Measurements from ENCODE around the gene AP2S1.
"Not testable (repeated sequence)": the region's sequence is repeated elsewhere in the genome, so short reads cannot be mapped to it uniquely, and the experiment has no call there.

AP2S1 gene

GRCh38 chr19:46867170-46867569, 16.5 kb upstream of the AP2S1 start:
- no peak for DNase-seq (ENCODE audit: low spot score)

- DNase-seq (ENCODE audit: low spot score) = no peak
Measured at GRCh38 chr19:46866407-46867136, 15.9 kb upstream of the AP2S1 start.

GRCh38 chr19:46863818-46864629, 13.4 kb upstream of the AP2S1 start:
- DNase-seq (ENCODE audit: low spot score) = peak; percentile 68

- no peak for DNase-seq (ENCODE audit: low spot score)
Measured at GRCh38 chr19:46862974-46863632, 12.5 kb upstream of the AP2S1 start.

GRCh38 chr19:46862503-46862834, 11.8 kb upstream of the AP2S1 start:
- DNase-seq (ENCODE audit: low spot score) = no peak

GRCh38 chr19:46861691-46862502, 11.3 kb upstream of the AP2S1 start:
- no peak for DNase-seq (ENCODE audit: low spot score)

GRCh38 chr19:46860846-46861690, 10.4 kb upstream of the AP2S1 start, which contains the start of gene ARHGAP35:
Gene ARHGAP35, plus strand, starts transcription at chr19:46860997. Its CDS starts 57,679 bp downstream, at chr19:46918676.
- DNase-seq (ENCODE audit: low spot score) = peak; percentile 93

- DNase-seq (ENCODE audit: low spot score) = peak; percentile 93
Measured at GRCh38 chr19:46860125-46860845, 9.6 kb upstream of the AP2S1 start.

- DNase-seq (ENCODE audit: low spot score) = no peak
Measured at GRCh38 chr19:46859637-46860124, 9.0 kb upstream of the AP2S1 start.

GRCh38 chr19:46856062-46857022, 5.7 kb upstream of the AP2S1 start:
- peak; percentile 94 for DNase-seq (ENCODE audit: low spot score)

GRCh38 chr19:46854698-46855097, 4.1 kb upstream of the AP2S1 start:
- not testable (repeated sequence) for DNase-seq (ENCODE audit: low spot score)

- DNase-seq (ENCODE audit: low spot score) = no peak
Measured at GRCh38 chr19:46852830-46853229, 2.2 kb upstream of the AP2S1 start.

GRCh38 chr19:46849610-46850009, 1.0 kb downstream of the AP2S1 start:
- no peak for DNase-seq (ENCODE audit: low spot score)

GRCh38 chr19:46848389-46848788, 2.3 kb downstream of the AP2S1 start:
- DNase-seq (ENCODE audit: low spot score) = no peak

- DNase-seq (ENCODE audit: low spot score) = no peak
Measured at GRCh38 chr19:46847528-46847927, 3.1 kb downstream of the AP2S1 start.

- DNase-seq (ENCODE audit: low spot score) = no peak
Measured at GRCh38 chr19:46845959-46846459, 4.6 kb downstream of the AP2S1 start.

- no peak for DNase-seq (ENCODE audit: low spot score)
Measured at GRCh38 chr19:46844067-46844489, 6.6 kb downstream of the AP2S1 start.

- DNase-seq (ENCODE audit: low spot score) = no peak
Measured at GRCh38 chr19:46842791-46843190, 7.9 kb downstream of the AP2S1 start.

Data from AG20443 (cell line).